GM19467 (cell line): ENCODE measurements around the gene ATG10.

Source experiments
- ATAC-seq: cut with Tn5 transposase; IDR thresholded peaks from one replicate; pipeline ENCODE4 v1.9.1; 2021; ENCODE audit warnings: mild to moderate bottlenecking, moderate library complexity; ENCODE audit not compliant: unreplicated experiment

The ATG10 gene

DNA sequence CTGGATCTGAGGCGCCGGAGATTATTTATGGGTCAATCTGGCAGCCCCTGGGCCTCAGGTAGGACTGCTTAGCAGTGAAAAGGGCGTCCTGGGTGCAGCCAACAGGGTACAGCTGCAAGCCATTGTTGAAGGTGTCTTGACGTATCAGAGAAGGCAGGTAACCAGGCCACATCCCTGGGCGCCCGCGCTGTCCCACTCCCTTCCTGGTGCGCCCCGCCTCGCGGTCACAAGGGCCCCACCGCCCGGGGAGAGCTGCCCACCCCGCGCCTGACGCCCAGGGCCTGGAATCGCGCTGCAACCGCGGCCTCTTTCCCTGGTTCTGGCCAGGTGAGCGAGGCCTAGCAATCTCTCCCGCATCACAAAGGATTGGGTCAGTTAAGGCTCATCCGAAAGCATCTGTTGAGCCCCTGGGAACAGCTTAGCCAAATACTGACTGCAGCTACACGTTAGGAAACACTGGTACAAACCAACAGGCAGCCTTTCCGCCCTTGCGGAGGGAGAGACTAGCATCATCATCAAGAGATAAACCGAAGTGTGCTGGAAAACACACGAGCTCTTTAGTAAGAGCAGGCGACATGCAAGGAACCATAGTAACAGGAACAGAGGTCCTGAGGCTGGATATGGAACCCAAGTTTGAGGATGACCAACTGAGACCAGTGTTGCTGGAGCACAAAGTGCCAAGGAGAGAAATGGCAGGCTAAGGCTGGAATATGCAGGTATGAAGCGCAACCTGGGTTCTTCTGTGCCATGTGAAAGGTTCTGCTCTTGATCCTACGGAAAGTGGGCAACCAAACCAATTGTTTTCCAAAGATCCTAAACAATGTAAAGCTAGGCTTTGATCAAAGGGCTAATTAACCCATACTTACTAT is 302.8 kb downstream of the ATG10 start:
- no peak for ATAC-seq

DNA sequence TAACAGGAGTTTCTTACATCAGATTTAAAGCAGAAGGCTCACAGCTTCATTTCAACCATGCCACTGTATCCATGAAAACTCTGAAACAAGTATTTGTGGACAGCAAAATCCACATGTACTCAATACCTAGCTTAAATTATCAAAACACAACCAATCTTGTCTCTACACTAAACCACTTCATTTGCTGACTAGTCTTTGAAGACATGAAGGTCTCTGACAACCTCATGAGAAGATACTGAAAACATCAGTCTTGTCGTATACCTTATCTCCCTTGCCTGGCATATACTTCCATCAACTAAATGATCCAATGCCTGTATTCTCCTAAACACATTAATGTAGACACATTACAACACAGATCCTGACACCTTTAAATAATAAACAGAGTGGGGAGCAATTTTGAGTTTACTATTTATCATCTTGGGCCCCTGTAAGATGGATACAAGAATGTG is 303.4 kb downstream of the ATG10 start:
- no peak for ATAC-seq

GRCh38 chr5:82276800-82277612 is 305.2 kb downstream of the ATG10 start:
- ATAC-seq = no peak

DNA sequence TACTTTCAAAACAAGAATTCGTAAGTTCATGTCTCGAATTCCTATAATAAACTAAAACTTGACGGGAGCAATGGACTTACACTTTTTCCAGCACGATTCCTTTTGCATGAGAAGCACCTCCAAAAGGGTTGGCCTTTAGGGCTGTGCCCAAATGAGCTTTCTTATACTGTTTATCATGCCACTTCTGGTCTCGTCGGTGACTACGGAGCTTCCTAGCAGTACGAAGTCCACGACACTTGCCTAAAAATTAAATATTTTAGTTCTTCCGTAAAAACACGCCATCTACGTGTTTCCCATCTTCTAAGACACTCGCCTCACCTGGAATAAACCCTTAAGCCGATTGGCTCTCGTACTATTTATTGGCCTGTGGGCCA is 305.8 kb downstream of the ATG10 start:
- ATAC-seq = no peak

DNA sequence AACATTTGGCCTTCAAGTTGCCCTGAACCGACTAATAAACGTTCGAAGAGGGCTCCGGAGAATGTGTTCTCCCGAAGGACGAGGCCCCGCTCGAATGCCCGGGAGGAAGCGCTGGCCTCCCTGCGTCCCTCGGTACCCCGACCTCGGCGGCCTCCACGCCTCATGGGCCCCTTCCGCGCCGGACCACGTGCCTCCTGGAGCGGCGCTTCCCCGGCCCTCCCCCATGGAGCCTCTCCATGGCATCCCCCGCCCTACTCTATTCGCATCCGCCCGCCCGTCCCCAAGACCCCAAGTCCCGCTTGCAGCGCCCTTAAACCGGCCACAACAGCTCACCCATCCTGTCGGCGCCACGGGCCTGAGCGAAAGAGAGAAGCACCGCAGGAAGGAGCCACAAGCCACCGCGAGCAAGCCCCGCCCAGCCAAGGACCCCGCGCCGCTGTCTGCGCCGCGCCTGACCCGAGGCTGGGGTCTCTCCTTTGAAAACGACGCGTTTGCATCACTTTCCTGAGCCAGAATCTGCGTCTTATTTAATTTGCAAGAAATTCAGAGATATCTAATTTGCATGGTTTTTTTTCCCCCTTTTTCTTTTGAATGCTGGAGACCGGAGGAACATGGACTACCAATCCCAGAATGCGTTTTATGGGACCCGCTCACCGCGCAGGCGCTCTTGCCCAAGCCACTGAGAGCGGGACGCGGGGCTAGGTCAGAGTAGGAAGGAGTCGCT is 306.3 kb downstream of the ATG10 start, which contains the start of gene RPS23:
RPS23 (minus strand) TSS at position 368 of the 724 bp plus-strand sequence; CDS start at position 337, 31 bp downstream.
- ATAC-seq = peak; percentile 93

- no peak for ATAC-seq
Measured at GRCh38 chr5:82278711-82279370, 307.0 kb downstream of the ATG10 start.

DNA sequence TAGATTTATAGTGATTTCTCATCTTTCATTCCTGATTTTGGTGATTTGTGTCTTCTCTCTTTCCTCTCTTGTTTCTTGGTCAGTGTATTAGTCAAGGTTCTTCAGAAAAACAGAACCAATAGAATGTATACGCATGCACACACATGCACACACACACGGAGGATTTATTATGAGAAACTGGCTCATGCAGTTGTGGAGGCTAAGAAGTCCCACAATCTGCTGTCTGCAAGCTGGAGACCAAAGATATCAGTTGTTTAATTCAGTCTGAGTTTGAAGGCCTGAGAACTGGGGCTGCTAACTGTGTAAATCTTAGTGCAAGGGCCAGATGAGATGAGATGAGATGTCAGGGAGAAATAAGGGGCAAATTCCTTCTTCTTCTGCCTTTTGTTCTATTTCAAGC is 312.1 kb downstream of the ATG10 start:
- no peak for ATAC-seq

- no peak for ATAC-seq
Measured at GRCh38 chr5:82285206-82285605, 313.4 kb downstream of the ATG10 start.

DNA sequence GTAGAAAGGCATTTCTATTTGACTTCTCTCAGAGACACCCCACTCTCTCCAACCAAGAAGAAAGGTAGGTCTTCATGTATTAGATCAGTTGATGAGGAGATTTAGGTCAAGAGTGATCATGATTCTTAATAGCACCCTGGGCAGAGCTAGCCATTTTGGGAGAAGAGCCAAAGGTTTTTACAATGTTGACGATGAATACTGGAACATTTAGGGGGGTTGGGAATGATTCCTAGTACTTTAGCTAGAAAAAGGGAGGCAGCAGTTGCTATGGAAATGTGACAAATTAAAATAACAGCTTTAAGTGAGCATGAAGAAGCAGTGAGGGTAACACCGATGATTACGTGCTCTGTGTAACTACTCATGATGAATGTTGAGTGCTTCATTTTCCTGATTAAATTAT is 315.8 kb downstream of the ATG10 start:
- no peak for ATAC-seq

GRCh38 chr5:82290005-82290404 is 318.2 kb downstream of the ATG10 start:
- ATAC-seq = no peak

DNA sequence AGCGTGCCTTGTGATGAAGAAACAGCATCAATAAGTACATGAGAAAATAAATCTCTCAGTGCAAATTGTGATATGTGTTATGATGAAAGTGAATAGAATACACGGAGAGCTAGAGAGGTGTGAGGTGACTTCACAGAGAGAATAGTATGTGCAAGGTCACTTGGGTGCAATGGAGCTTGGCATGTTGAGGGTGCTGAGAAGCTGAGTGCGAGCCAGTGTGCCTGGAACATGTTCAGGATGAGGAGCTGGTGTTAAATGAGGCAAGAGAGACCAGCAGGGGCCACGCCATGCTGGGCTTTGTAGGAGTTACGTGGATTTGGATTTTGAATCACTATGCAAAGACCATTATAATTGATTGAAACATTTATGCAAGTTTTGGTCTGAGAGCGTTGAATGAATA is 319.1 kb downstream of the ATG10 start:
- no peak for ATAC-seq

DNA sequence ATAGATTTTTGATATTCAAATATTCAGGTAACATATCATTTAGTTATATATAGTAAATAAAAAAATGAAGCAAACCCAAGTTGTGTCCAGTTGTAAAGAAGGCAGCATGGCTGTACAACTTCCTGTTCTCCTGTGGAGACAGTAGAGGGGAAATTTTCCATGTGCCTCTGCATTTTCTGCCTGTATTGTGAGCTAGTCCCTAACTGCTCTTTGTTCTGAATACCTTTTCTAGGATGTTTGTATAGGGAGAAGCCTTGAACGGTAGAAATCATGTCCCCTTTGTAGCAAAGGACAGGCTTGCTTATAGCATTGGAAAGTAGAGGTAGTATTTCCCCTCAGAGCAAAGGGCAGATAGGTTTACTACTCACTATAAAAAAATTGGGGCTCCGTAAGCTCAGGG is 319.6 kb downstream of the ATG10 start:
- no peak for ATAC-seq

- no peak for ATAC-seq
Measured at GRCh38 chr5:82295144-82295543, 323.3 kb downstream of the ATG10 start.

- ATAC-seq = no peak
Measured at GRCh38 chr5:82295959-82296531, 324.2 kb downstream of the ATG10 start.

- no peak for ATAC-seq
Measured at GRCh38 chr5:82296929-82297328, 325.1 kb downstream of the ATG10 start.

- ATAC-seq = no peak
Measured at GRCh38 chr5:82297711-82298110, 325.9 kb downstream of the ATG10 start.

GRCh38 chr5:82298668-82299067 is 326.8 kb downstream of the ATG10 start:
- no peak for ATAC-seq

DNA sequence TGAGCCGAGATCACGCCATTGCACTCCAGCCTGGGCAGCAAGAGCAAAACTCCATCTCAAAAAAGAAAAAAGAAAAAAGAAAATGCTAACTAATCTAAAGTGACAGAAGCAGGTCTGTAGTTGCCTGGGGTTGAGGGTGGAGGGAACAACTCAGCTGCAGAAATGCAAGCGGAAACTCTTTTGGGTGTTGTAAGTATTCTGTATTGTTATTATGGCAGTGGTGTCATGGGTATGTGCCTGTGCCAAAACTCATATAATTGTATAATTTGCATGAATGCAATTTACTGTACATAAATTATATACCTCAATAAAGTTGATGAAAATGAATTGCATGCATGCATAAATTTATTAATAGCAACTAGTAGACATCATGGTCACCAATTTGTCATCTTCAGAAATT is 329.4 kb downstream of the ATG10 start:
- no peak for ATAC-seq
